Measurements from ENCODE around the gene PLB1.
"Not testable (repeated sequence)": the region's sequence is repeated elsewhere in the genome, so short reads cannot be mapped to it uniquely, and the experiment has no call there.

The PLB1 gene

GRCh38 chr2:28465148-28465885, 30.5 kb upstream of the PLB1 start:
- DNase-seq: no peak

- no peak for DNase-seq
These were observed 26.6 kb upstream of the PLB1 start for GRCh38 chr2:28469304-28469703.

DNA sequence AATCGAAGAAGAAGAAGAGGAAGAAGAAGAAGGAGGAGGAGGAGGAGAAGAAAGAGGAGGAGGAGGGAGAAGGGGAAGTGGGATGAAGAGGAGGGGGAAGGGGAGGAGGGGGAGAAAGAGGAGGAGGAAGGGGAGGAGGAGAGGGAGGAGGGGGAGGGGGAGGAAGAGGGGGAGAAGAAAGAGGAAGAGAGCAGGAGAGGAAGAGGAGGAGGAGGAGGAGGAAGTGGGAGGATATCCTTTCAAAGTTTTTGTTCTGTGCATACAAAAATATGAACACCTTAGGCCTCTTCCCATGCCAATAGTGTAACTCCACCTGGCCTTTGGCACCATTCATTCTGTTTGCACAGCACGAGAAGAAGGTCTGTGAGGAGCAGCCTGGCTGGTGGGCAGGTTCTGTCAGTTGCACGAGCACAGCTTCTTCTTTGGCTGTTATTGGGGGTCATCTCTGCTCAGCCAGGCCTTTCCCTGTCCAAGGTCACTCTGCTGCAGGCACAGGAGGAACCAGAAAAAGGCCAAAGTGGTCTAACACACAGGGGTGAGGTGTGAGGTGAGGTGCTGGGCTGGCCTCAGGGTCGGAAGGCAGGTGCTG, 25.8 kb upstream of the PLB1 start:
- DNase-seq: peak; percentile 5

DNA sequence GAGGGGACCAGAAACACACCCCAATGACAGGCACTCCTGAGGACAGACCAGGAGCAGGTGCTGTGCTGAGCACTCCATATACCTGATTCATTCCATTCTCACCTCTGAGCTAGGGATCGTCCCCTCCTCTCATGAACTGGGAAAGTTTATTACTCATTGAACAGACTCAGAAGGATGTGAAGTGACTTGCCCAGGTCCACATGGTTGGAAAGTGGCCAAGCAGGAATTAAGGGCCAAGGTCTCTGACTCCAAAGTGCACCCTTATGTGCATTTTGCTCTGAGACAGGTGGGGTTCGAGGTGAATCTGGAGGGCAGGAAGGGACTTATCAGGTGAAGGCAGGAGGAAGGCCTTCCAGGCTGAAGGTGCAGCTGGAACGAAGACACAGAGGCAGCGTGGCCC, 25.1 kb upstream of the PLB1 start:
- DNase-seq: no peak

DNA sequence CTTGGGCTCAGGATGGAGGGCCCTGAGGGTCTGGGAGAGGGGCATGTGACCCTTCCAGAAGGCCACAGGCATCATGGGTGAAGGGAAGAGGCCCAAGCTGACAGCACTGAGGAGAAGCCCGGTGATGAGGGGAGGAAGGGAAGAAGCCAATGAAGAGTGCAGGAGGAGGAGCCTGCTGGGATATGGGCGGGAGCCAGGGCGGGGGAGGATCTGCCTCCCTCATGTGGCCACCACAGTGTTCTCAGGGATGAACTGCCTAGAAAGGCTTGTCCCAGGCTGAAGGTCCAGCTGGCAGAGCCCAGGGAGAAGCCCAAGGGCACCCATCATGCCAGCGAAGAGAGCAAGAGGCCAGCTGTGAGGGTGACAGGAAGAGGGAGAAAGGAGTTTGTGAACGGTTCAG, 24.6 kb upstream of the PLB1 start:
- DNase-seq: no peak

- DNase-seq: no peak
These were observed 24.1 kb upstream of the PLB1 start for GRCh38 chr2:28471701-28472236.

GRCh38 chr2:28472641-28473040, 23.2 kb upstream of the PLB1 start:
- not testable (repeated sequence) for DNase-seq

- no peak for DNase-seq
These were observed 20.7 kb upstream of the PLB1 start for GRCh38 chr2:28475088-28475595.

DNA sequence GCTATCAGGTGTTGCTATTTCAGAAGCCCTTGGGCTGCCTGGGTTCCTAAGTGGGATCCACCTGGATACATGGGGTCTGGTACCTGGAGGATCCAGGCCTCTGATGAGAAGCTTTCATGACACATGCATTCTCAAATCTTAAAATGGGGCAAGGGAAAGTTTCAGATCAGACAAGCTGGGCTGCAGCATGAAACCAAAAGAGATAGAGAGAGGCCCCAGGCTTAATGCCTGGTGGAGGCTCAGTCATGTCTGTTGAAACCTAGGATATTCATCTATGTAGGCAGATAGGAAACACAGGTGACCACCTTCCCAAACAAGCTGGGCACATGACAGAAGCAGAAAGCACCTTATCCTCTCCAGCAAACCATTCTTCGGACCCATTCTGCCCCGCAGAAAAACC, 18.8 kb upstream of the PLB1 start:
- DNase-seq: no peak

DNA sequence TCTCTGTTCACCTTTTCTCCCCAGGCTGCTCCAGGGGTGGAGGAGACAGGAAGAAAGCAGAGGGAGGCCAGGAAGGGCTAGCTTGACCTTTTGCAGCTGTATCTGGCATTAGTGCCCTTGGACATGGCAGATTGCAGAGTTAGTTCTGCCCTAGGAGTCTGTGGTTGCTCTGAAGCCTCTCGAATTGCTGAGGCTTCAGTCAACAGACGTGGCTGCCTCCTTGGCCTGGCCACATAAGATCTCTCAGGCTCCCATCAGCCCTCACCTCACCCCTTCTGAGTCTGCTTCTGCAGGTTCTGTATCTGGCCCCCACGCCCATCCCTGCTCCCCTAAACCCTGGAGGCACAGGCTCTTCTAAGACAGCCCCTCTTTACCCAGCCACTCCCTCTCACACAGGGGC, 18.2 kb upstream of the PLB1 start:
- no peak for DNase-seq

- DNase-seq: no peak
These were observed 15.3 kb upstream of the PLB1 start for GRCh38 chr2:28480403-28481049.

- no peak for DNase-seq
These were observed 14.0 kb upstream of the PLB1 start for GRCh38 chr2:28481905-28482304.

DNA sequence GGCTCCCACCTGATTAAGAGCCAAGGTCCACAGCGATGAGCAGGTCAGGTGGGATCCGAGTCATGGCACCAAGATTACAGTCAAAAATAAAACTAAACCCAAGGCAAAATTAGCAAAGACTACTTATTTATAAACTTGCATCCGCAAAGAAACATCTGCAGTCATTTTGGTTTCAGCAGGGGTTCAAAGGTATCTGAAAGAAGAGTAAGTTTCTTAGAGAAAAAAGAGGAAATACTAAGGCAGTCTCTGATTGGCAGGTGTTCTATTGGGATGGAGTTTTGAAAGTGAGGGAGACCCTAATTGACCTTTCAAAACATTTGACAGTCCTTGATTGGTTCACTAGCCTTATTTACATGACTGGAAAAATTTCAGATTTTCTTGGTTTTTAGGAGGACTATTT, 11.0 kb upstream of the PLB1 start:
- DNase-seq: no peak

DNA sequence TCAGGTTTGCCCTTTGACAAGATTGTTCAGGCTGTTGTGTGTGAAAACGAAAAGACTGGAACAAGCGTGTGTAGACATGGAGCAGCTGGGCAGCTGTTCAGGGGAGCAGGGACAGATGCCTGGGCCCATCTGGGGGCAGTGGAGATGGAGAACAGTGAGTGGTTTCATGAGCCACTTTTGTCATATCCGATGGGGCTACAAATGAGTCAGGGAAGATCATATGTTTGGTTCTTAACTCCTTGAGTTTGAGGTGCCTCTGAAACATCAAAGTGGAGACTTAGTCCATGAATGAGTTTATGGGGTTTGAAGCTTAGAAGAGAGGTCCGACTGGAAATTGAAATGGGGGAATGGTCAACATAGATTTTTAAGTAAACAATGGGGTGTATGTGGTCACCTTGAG, 9.3 kb upstream of the PLB1 start:
- DNase-seq: no peak

DNA sequence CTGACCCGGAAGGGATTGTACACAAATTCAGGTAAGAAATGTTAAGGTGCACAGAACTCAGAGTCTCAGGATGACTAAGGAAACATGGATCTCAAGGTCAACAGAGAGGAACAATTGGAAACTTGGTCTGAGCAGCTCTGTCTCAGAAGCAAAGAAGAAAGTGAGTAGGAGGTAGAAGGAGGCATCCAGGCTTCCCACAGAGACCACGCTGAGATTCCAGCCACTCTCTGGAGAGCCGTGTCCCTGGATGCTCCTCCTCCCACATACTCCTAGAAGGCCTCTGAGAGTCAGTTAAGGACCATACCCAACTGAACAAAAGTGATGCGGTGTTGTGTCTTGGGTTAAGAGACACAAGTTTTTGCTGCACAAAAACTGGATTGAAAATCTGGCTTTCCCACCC, 8.6 kb upstream of the PLB1 start:
- no peak for DNase-seq

DNA sequence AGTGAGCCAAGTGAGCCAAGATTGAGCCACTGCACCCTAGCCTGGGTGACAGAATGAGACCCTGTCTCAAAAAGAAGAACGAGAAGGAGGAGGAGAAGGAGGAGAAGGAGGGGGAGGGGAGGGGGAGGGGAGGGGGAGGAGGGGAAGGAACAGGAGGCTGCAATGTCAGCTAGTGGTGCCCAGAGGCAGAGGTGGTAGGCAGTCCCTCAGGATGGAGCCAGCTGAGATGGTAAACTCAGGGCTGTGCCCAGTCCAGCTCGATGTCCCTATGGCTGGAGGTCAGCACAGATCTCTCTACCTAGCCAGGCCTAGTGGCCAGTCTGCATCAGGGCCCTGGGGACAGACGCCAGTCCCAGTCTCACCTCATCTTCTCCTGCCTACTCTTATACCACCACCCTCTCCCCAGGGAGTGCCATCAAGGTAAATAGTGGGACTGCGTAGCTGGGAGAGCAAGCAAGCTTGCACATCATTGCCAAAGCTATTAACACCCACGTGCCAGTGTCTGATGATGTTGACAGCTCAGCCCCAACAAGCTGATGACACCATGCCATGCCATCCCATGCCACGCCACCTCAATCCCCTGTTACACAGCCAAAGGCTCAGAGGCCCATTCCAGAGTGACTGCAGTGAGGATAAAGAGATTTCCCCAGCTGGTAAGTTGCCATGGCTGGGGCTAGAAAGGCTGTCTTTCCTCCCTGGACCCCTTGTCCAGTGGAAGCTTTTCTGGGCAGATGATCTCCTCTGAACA, 7.6 kb upstream of the PLB1 start:
- no peak for DNase-seq

DNA sequence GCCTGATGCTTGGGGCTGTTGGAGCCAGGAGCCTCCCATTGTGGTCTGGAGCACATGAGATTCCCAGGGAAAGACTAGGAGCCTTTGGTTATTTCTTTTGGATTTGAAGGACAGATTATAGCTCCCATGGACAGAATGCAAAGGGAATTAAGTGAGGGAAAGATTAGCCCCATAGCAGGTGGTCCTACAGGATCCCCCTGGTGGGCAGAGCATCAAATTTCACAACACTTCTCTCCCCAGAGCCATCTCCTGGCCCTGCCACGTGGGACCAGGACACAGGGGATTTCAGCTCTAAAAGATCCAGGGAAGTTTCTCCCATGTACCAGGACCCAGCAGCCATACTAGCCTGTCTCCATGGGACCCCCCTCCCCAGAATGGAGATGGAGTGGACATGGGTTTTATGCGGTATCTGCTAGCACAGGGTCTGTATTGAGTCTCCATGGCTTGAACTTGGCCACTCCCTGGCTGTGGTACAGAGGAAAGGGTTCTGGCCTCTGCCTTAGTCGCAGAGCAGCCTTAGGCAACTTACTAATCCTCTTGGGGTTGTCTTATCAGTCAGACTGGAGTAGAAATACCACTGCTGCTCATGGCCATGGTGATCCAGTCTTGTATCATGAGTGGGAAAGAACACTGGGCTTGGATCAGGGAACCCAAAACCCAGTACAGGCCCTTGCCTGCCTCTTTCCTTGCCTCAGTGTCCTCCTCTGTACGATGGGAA, 6.8 kb upstream of the PLB1 start:
- no peak for DNase-seq

DNA sequence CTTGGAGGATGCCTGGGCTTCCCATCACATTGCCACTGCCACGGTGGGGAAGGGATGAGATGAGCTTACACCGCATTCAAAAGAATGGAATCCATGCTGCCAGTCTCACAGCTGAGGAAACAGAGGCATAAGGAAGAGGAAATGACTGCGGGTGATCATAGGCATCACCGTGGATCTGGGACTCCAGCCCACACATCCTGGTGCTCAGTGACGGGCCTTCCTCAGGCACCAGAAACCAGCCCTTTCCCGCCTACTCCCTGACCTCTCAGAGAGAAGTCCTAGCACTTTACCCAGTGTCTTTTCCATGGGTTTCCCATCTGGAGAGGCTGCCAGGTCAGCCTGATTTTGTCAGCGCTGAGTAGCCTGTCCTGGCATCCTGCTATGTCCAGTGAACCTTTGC, 5.3 kb upstream of the PLB1 start:
- DNase-seq: no peak

GRCh38 chr2:28492282-28492681, 3.6 kb upstream of the PLB1 start:
- no peak for DNase-seq

GRCh38 chr2:28493636-28494035, 2.2 kb upstream of the PLB1 start:
- DNase-seq: no peak

GRCh38 chr2:28496781-28497180, 921 bp downstream of the PLB1 start:
- DNase-seq: no peak

- no peak for DNase-seq
These were observed 1.3 kb downstream of the PLB1 start for GRCh38 chr2:28497206-28497605.

DNA sequence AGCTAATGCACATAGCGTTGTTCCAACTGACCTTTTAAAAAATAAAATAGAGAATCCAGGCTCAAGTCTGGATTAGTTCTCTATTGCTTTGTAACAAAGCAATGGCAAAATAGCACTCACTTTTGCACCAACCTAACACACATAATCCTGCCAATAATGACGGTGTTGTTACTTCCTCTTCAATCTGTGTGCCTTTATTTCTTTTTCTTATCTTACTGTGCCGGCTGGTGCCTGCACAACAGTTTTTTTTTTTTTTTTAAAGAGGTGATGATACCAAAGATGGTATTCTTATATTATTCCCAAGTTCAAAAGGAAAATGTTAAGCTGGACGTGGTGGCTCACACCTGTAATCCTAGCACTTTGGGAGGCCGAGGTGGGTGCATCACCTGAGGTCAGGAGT, 3.4 kb downstream of the PLB1 start:
- no peak for DNase-seq

All from GDM1 (cell line).